Measurements from ENCODE around the gene STXBP5L. TPM values are rescaled to one million over a fixed set of nuclear protein-coding genes. Genes with fewer than 3 reads are reported as not detected.

The STXBP5L gene
- total and polyA plus RNA-seq, 2 of the 4 experiments (the other 2 are of a cell fraction) = not detected

DNA sequence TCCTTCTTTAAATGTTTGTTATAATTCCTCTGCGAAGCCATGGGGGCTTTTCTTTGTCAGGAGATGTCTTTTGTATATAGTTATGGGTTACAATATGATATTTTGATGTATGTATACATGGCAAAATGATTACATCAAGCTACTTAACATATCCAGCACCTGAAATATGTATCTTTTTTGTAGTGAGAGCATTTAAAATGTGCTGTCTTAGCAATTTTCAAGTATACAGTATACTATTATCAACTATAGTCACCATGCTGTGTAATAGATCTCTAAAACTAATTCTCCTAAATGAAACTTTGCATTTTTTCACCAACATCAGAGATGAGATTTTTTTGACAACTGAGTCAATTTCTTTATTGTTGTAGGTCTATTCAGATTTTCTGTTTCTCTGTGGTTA is 77.2 kb downstream of the STXBP5L start:
- H3K18ac ChIP-seq (ENCODE audit: low read depth, low read length) = no peak overlapping the region
- H3K79me1 ChIP-seq (ENCODE audit: low read depth in 1 of 2, low read length in 2 of 2) = no peaks in the 10 kb centered on the region
- no peak overlapping the region for H2BK20ac ChIP-seq (ENCODE audit: low read depth, low read length)
- intact Hi-C loops (cut with micrococcal nuclease) (no loop called here), in situ Hi-C loops (cut with MboI; ENCODE audit: low sequenced_read_pairs) (no loop called here), dilution Hi-C loops (cut with HindIII; ENCODE audit: low sequenced_read_pairs, unreplicated experiment) (no loop called here)
- DNase-seq (no peak), ATAC-seq (ENCODE audit: low read depth) (no peak)
- no peak overlapping the region for H4K91ac ChIP-seq (ENCODE audit: insufficient read depth, low read depth, low read length)
- no peak overlapping the region for H3K14ac ChIP-seq (replicated peaks; ENCODE audit: low read depth, low read length)
- H3K4me1 ChIP-seq (ENCODE audit: control insufficient read depth, insufficient read depth, low read length) = no peaks in the 10 kb centered on the region
- CTCF ChIA-PET = no interaction called here
- no peak overlapping the region for H2AK9ac ChIP-seq (replicated peaks; ENCODE audit: low read depth, low read length, poor library complexity)
- H3K4me2 ChIP-seq (ENCODE audit: low read depth, low read length) = no peak overlapping the region
- no peaks in the 10 kb centered on the region for H3K36me3 ChIP-seq (ENCODE audit: control insufficient read depth, insufficient read depth, low read length)
- no peak overlapping the region for H2BK120ac ChIP-seq (ENCODE audit: low read depth, low read length)
- H2AFZ ChIP-seq (replicated peaks; ENCODE audit: low read length, poor library complexity) = no peak overlapping the region
- H3K9me3 ChIP-seq (ENCODE audit: control insufficient read depth, insufficient read depth, low read length) = peaks cover 13% of the 10 kb centered on the region
- no CpG with 5 or more reads among the region's 1 CpG for WGBS, 2 experiments (ENCODE audit: extremely low coverage in 2 of 2, insufficient read length in 1 of 2)
- no TSS peak for BruUV-seq (replicated peaks)
- H4K8ac ChIP-seq (ENCODE audit: low read depth in 2 of 2, low read length in 2 of 2) = no peak overlapping the region
- no peak overlapping the region for H3K27ac ChIP-seq (ENCODE audit: insufficient read depth, low read length)
- H2AK5ac ChIP-seq (ENCODE audit: low read depth, low read length) = no peak overlapping the region
- H4K5ac ChIP-seq (ENCODE audit: low read depth, low read length) = no peak overlapping the region
- H3K4ac ChIP-seq (ENCODE audit: low read depth, low read length) = no peak overlapping the region
- no peak overlapping the region for H3K56ac ChIP-seq (ENCODE audit: extremely low read depth, insufficient read depth, low read length)
- no peaks in the 10 kb centered on the region for H4K20me1 ChIP-seq (ENCODE audit: insufficient read depth, low read length)
- no peak overlapping the region for H2BK15ac ChIP-seq (ENCODE audit: low read depth, low read length)
- H3K23ac ChIP-seq (ENCODE audit: low read depth, low read length) = no peak overlapping the region
- POLR2A ChIA-PET (ENCODE audit: unreplicated experiment) = no interaction called here
- H3K9ac ChIP-seq (ENCODE audit: low read depth, low read length) = no peak overlapping the region
- no peak overlapping the region for H3K4me3 ChIP-seq (ENCODE audit: insufficient read depth, low read depth, low read length)
- TF ChIP-seq MAFK (IDR thresholded peaks at IDR 0.05; ENCODE audit: low read depth, low read length) = peak; percentile 77
- TF ChIP-seq RCOR1 (IDR thresholded peaks at IDR 0.05; ENCODE audit: insufficient replicate concordance, low read length) = no peak
- H3K27me3 ChIP-seq (ENCODE audit: control insufficient read depth, insufficient read depth, low read length) = no peaks in the 10 kb centered on the region
- no peak overlapping the region for H2BK5ac ChIP-seq (ENCODE audit: low read depth, low read length, poor library complexity, severe bottlenecking)
- H3K9me1 ChIP-seq (ENCODE audit: insufficient read depth, low read length) = no peaks in the 10 kb centered on the region
